Neural cell (in vitro differentiated cells): Measurements from ENCODE around the gene TIMM13.

ENCODE experiments used
- CTCF ChIP-seq: fragments of 450-650 bp; IDR thresholded peaks from 2 replicates; pipeline ENCODE4 v1.5.1; 2014; ENCODE audit warnings: antibody characterized with exemption, mild to moderate bottlenecking, moderate library complexity; ENCODE audit not compliant: poor library complexity, severe bottlenecking
- EP300 ChIP-seq: fragments of 450-650 bp; conservative IDR thresholded peaks from 2 replicates; pipeline ENCODE4 v1.6.1; 2014; ENCODE audit warnings: antibody characterized with exemption, mild to moderate bottlenecking, moderate library complexity; ENCODE audit not compliant: poor library complexity, severe bottlenecking
- EZH2 ChIP-seq: fragments of 200-600, 300-800 bp; shearing (Covaris generic), sonication (generic); IDR thresholded peaks from 2 replicates; pipeline ENCODE4 v1.6.1; 2014; ENCODE audit warnings: antibody characterized with exemption, low read length, borderline replicate concordance, mild to moderate bottlenecking; ENCODE audit not compliant: insufficient read depth, poor library complexity, severe bottlenecking
- POLR2AphosphoS5 ChIP-seq: IDR thresholded peaks from 2 replicates; pipeline ENCODE4 v1.6.1; 2012
- RAD21 ChIP-seq: fragments of 450-650 bp; conservative IDR thresholded peaks from 2 replicates; pipeline ENCODE4 v1.6.1; 2014; ENCODE audit warnings: antibody characterized with exemption, mild to moderate bottlenecking, moderate library complexity
- REST ChIP-seq: IDR thresholded peaks from 2 replicates; pipeline ENCODE4 v1.6.1; 2012; ENCODE audit warnings: borderline replicate concordance
- SMC3 ChIP-seq: fragments of 450-650 bp; conservative IDR thresholded peaks from 2 replicates; pipeline ENCODE4 v1.6.1; 2014; ENCODE audit warnings: antibody characterized with exemption, mild to moderate bottlenecking, moderate library complexity; ENCODE audit not compliant: poor library complexity
- TAF1 ChIP-seq: IDR thresholded peaks from 2 replicates; pipeline ENCODE4 v1.6.1; 2012; ENCODE audit warnings: low read depth

GRCh38 chr19:2468596-2468995 lies 41.2 kb upstream of the TIMM13 start:
- TF ChIP-seq CTCF: no peak
- TF ChIP-seq EP300: no peak
- TF ChIP-seq EZH2: no peak
- TF ChIP-seq REST: no peak
- TF ChIP-seq POLR2AphosphoS5: no peak
- TF ChIP-seq SMC3: no peak
- no peak for TF ChIP-seq TAF1
- no peak for TF ChIP-seq RAD21
